ENCODE measurements around the gene SHB.

SHB gene

DNA sequence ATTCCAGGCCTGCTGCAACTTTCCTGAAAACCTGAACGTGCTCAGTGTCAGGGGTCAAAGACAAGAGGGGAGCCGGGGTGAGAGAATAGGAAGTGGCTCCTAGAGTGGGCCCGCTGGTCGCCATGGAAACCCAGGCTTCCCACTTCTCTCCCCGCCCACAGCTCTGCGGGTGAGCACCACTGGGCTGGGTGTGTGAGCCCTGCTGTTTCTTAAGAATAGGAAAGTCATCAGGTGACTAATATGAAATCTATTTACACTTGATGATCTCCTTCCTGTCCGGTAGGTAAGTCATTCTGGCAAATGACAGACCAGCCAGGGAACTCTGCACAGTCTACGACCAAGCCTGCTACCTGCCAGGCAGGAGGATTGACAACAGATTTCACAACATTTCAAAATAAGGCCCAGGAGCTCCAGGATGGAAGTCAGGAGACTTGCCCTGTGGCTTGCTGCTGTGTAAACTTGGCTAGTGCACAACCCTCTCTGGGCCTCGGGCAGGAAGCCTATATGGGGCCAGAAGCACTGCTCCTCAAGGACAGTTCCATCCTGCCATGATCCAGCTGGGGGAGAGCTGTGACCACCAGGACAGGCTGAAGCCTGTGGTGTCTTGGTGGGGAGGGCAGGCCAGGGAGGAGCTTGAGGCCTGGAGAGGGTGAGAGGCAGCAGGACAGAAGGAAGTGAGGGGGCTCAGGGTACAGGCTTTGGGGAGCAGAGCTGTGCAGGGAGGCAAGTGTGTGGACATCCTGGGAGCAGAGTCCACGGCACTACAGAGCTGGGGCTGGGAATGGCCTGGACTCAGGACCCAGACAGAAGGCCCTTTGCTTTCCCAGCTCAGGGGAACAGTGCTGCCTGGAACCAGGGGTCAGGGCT lies 60.6 kb downstream of the SHB start:
- peak; percentile 68 for DNase-seq (ENCODE audit: low read depth, low spot score)

DNA sequence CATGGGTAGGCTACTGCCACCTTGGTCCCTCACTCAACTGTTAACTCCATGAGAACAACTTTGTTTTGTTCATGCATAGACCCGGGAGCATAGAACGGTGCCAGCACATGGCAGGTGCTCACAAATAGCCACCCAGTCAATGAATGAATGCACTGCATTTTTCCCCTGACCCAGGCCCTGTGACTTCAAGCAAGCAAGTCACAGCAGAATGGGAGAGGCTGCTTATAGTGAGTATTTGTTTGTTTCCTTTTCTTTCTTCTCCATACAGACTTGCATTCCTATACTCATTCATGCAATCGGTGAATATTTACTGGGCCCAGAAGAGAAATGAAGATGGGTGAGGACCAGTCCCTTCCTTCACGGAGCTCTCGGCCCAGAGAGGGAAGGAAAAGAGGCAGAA lies 62.0 kb downstream of the SHB start:
- DNase-seq (ENCODE audit: low read depth, low spot score): no peak

DNA sequence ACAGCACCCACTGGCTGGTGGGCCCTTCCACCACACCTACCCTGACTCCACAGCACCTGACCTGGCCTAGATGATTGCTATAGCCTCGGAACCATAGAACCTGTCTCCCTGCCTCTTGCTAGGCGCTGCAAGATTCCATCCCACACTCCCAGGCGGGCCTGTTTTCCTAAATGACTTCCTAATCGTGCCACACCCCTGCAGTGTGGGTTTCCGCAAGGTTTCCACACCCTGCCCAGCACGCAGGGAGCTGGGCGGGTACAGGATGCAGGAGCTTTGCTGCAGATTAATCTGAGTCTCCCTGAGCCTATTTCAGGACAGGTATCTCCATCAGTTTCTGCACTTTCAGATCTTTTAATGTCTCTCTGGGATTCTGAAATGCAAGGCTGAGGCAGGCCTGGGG lies 62.9 kb downstream of the SHB start:
- no peak for DNase-seq (ENCODE audit: low read depth, low spot score)

DNA sequence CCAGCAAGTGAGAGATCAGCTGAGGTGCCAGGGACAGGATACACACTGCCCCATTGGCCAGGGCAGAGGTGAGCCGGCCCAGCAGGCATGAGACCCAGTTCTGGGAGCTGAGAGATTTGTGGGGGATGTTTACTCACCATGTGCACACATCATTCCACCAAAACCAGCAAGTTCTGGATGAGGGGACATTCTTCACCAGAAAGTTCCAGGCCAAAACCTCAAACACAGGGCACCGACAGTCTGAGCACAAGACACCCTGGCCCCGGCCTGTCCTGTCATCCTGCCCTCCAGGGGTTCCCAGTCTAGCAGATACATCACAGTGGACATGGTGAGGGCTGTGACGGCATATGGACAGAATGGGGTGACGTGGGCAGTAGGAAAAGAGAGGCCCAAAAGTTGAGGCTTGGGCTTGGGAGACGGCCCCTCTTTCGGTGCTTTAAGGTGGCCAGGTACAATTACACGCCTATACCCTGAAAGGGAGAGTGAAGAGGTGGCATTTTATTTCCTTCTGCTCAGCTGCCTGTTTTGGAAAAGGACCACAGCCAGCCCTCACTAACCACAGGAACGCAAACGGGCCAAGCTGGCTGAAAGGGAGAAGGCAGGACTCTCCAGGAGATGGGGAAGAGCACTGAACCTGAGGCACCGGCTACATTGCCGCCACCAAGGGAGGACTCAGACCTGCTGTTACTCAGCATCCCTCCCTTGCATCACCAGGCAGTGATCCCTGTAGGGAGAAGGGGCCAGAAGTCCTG lies 64.0 kb downstream of the SHB start:
- no peak for DNase-seq (ENCODE audit: low read depth, low spot score)

DNA sequence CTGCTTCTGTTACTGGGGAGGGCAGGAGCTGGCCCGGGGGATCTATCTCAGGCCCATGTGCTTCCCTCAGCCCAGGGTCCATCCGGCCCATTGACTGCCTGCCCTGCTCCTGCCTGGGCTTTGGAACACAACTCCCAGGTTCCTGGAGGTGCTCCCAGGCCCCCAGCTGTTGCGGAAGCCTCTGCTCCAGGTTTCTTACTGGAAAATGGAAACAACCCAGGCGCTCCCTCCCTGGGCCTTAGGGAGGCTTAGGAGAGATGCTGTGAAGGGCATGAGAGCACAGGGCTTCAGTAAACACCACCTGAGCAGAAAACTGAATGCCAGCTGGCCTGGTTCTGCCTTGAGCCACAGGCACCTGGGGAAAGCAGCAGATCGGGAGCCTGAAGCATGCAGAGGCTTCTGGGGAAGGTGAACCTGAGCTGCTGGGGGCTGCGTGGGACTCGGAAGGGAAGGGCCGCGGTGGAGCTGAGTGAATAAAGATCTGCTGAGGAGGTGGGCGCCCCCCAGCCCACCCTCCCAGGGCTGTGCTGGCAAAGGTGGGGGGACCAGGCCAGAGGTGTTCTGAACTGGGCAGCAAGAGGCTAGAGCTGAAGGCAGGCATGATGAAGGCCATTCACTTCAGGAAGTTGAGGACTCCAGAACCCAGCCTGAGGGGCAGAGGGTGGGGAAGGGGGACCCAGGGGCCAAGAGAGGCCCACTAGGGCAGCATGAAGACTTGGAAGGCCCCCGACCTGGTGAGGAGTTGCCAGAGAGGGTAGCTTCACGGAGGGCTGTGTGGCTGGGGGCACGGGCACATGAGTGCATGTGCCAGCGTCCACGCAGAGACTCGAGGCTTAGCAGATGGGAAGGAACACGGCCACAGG lies 64.8 kb downstream of the SHB start:
- DNase-seq (ENCODE audit: low read depth, low spot score): no peak

DNA sequence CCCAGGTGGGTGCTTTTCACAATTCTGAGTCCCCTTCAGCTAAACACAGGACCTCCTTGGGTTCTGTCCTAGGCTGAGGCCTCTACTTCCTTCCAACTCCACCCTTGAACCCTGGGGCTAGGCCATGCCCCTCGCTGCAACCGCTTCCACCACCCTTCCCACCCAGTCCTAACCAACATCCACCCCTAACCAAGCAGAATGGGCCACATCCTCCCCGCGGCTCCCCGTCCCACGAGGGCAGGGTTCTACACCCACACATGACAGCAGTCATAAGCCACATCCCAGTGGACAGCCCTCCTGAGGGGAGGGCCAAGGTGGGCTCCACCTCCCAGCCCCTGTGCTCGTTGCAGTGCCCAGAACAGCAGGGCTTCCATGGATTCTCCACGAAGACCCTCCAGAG lies 65.8 kb downstream of the SHB start:
- no peak for DNase-seq (ENCODE audit: low read depth, low spot score)

DNA sequence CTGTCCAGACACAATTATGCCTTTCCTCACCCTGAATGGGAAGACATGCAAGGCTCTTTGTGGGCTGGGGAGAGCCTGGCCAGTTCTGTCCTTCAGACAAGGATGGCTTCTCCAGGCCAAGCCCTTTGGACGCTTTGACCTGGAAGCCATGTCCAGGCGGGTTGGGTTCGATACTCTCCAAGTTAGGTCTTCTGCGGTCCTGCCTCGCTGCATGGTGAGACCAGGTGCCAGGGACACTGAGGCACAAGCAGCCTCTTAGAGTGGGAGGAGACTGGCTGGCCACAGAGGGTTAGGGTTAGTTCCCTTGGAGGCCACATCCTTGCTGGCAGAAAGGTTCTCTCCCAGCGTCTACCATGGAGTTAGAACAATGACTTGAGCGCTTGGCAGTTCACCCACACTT lies 67.6 kb downstream of the SHB start:
- no peak for DNase-seq (ENCODE audit: low read depth, low spot score)

DNA sequence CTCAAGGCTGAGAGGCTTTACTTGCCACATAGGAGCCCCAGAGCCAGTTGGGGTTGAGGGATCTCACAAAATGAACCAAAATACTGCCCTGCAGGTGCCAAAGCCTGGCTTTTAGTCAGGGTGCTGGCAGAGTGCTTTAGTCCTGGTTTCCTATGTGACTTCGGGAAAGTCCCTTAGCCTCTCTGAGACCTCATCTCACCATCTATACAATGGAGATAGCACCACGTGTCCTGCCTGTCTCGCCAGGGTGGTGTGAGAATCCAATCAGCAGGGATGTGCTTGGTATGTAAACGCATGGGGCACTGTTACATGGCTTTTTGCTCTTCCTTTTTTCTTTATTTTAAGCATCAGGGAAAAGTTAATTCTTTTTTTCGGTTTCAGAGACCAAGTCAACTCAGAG lies 68.3 kb downstream of the SHB start:
- DNase-seq (ENCODE audit: low read depth, low spot score): no peak

DNA sequence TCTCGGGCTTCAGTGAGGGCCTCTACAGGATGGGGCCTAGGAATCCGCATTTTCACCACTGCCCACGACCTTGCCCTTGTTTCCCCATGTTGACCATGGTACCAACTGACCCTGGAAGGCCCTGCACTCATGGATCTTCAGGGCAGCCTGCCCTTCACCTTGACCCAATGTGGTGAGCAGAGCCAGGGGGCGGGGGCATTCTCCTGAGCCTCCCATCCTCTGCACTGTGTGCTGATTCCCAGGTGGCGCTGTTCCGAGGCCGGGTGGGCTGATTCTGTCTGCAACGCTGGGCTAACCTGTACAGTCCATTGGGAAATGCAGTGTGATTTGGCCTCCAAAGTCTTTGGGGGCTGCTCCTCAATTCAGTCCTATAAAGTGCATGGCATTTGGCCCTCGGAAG lies 68.7 kb downstream of the SHB start:
- DNase-seq (ENCODE audit: low read depth, low spot score): no peak

DNA sequence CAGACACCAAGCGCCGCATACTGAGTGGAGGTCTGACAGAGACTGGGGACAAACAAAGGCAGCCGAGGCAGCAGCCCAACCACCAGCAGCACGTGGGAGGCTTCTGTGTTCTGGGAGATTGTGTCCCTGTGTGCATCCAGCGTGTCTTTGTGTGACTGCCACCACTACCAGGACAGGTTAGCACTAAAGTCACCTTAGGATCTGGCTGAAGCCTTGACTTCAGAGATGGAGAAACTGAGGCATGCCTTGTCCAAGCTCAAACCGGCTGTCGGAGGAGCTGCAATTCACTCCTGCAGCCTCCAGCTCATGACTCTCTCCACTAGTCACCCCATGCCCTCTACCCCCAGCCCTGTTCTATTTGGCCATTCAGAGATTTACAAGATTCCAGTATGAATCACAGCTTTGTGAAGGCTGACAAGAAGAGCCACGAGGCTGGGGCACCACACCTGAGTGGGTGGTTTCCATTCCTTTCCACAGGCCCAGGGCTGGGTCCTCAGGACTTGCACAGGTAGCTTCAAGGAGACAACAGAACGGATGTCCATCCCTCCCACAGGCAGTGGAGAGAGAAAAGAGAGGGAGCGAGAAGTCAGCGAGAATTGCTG lies 69.3 kb downstream of the SHB start:
- no peak for DNase-seq (ENCODE audit: low read depth, low spot score)

DNA sequence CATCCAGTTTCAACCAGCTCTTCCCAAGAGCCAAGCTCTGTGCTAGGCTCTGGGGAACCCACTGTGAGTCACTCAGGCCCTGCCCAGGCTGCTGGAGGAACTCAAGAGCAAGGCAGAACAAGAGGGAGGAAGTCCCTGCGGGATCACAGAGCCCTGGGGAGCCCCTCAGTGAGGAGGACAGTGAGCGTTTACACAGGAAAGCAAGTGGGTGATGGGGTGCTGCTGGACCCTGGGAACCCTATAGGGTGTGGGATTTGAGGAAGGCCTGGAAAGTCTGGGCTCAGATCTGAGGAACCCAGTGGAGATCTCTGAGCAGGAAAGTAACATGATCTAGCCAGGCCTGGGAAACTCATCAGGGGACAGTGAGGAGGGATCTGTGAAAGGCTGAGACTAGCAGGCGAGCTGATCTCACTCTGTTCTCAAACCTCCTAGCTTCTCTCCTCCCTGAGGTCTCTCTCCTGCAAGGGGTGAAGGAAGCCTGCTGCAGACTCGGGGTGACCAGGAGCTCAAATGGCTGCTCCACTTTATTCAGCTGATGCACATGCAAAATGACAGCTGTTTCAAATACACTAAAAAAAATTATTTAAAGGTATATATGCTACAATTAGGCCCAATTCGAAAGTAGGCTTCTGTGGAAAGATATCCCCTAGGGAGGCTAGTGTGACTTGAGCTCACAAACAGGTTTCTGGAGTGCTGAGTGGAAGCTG lies 70.0 kb downstream of the SHB start:
- peak; percentile 87 for DNase-seq (ENCODE audit: low read depth, low spot score)

DNA sequence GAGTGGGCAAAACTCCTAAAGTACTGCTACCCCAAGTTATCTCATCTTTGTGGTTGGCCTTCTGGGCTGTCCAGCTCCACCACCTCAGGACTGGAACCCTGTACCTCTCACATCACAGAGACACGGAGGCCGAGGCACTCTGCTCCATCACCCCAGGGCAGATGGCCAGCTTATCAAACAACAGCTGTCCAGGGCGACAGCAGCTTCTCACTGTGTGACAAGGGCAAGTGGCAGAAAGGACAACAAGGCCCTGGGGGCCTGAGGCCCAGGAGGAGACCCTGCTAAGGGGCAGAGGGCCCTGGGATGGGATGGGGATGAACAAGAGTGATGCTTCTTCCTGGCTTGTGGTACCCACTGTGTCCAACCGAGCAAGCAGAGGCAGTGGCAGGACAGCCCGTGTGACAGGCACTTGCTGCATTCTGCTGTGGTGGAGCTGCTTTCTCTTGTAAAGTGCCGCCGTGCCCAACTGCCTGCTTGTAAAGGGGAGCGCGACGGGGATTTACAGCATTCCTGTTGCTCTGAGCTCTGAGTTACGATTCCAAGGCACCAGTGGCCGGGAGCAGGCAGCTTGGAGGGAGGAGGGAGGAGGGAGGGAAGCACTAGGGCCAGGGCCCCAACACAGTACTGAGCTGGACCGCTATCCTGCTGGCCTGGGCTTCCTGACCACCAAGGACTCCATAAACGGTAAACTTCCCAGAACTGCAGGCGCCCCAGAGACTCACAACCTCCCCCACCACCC lies 71.2 kb downstream of the SHB start:
- peak; percentile 58 for DNase-seq (ENCODE audit: low read depth, low spot score)

DNA sequence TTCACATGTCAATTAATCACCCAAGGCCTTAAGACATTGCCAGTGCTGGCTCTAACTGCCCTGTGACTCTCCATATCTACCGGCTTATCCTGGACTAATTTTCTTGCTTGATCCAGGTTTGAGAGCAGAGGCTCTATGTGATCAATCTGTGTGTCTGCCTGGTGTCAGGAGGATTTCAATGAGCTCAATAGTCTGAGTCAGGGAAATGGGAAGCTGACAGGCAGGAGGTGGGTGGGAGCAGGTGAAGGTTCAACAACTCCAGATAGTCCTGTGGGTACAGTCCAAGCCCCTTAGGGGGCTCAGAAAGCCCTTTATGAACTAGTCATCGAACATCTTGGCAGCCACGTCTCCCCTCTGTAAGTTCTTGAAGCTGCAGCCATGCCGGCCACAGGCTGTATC lies 72.2 kb downstream of the SHB start:
- DNase-seq (ENCODE audit: low read depth, low spot score): no peak

DNA sequence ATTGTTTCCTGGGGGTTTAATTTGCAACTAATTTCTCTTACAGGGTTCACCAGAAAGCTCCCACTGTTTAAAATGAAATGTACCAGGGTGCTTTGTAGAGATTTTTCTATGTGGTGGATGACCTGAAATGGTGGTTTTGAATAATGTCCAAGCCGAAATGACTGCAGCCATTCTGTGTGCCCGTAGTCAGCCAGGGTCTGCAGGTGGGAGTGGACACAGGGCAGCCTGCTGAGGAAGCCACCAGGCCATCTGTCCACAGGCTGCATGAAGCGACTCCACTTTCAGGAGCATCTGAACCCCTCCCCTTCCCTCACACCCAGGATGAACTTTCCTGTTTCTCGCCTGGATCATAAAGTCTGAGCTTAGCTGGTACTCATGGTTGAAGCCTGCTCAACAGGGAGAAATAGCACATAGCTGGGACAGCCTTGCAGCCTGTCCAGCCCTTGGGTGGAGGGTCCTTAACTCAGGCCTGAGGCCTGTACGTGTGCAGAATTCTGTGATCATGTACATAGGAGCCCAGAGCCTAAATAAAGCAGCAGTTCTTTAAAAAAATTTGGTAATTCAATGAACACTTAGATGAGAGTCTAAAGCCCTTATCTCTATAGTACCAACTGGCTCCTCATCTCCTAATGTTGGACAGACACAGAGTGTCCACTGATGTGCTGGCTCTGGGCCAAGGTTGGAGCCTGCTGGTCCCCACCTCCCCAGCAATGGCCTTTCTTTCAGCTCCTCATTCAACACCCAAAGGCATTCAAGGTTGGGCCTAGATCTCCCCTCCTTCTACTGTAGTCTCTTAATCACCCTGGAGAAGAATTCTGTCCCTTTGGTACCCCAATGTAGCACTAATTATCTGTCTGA lies 72.8 kb downstream of the SHB start:
- no peak for DNase-seq (ENCODE audit: low read depth, low spot score)

DNA sequence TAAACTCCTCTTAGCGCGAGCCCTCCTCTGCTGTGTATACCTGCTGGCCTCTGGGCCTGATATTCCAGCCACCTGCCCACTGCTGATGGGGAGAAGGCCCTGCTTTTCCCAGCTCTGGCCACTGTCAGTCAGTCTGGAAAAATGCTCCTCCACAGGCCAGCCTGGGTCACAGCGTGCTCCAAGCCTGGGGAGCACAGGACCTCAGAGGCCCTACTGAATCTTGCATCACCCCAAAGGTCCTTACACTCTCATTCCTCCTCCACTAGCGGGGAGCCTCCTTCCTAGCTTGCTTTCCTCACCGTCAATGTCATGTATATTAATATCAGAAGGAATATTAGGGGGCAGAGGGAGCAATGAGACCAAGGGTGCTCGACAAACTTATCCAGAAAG lies 73.7 kb downstream of the SHB start:
- DNase-seq (ENCODE audit: low read depth, low spot score): no peak

DNA sequence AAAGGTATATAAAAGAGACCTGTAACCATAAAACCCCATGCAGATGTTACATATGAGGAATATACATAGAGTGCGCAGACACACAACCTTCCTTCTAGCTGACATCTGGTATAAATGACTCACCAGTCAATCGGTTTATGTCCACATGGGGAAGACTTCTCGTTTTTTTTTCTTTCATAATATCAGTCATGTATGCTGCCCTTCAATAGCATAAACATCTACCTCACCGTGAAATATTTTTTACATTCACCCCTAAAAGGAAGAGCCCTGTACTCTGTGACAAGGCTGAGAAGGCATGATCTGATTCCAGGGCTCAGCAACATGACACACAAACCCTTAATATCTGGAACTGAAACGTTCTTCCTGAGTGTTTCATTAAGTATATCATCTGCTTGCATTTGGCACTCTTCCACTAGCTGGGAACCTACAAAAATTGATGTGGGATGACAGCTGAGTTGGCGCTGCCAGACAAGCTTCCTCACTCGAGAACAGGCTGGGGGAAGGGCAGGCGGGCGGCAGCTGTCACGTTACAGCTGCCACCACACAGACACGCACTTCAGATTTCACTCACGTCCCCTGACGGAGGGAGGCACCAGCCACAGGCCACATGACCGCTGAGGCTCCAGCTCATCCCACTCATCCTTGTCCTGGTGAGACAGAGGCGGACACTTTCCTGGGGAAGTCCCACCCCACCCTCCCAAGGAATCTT lies 74.2 kb downstream of the SHB start:
- no peak for DNase-seq (ENCODE audit: low read depth, low spot score)

DNA sequence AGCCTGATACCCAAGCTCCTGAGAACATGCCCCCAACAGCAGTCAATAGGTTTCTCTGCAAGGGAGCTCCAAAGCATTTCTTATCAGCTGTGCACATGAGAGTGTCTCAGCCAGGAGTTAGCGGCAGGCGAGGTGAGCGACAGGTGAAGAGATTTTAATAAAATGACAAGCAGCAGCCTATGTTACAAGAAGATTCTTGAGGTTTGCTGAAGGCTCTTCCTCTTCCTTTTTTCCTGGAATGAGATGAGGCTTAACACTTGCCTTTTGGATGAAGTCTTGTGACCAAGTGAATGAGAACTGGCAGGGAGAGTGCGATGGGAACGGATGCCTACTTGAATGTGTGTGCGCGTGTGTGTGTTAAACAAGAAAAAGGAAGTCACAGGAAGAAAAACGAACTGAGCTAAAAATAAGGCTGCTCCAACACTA lies 76.1 kb downstream of the SHB start:
- DNase-seq (ENCODE audit: low read depth, low spot score): no peak

DNA sequence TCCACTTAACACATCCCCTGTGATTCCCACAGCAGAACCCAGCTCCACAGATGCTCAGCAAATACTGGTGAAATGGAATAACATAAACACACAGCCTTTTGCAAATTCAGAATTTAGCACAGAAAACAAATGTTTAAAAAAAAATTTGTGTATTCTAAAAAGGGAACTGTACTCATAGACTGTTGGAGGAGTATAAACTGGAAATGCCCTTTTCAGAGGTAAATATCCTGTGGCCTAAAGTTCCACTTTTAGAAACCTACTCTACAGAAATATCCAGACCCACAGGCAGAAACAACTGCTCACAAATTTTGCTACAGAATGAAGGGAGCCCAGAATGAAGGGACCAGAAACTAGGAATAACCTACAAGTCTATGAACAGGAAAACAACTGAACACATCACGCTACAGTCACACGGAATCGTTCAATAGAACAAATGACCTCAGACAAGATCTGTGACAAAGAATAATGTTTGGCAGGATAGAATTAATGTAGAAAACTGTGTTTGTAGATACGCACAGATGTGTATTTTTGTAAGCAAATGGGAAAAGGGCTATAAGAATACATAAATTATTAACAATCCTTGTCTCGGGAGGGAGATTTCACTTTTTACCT lies 78.5 kb downstream of the SHB start:
- DNase-seq (ENCODE audit: low read depth, low spot score): no peak
